Endodermal cell (in vitro differentiated cells): ENCODE results near the gene SLC4A7. TPM values are rescaled to one million over a fixed set of nuclear protein-coding genes. Genes with fewer than 3 reads are reported as not detected.
A peak's percentile ranks its signal among the peaks of the same experiment; 100 is the strongest.

Source experiments
- DNase-seq: peaks from one replicate; pipeline ENCODE4 v3.0.0-alpha.2; 2017
- H3K27ac ChIP-seq: 2 replicates; pipeline ENCODE4 v1.5.1; 2013; ENCODE audit warnings: mild to moderate bottlenecking, low read depth, low read length, moderate library complexity
- H3K27me3 ChIP-seq: 2 replicates; pipeline ENCODE4 v1.6.1; 2013; ENCODE audit warnings: mild to moderate bottlenecking, low read length, moderate library complexity; ENCODE audit not compliant: insufficient read depth, control insufficient read depth, poor library complexity, severe bottlenecking
- H3K36me3 ChIP-seq: 2 replicates; pipeline ENCODE4 v1.7.0; 2013; ENCODE audit warnings: mild to moderate bottlenecking, low read length, moderate library complexity; ENCODE audit not compliant: control insufficient read depth, insufficient read depth
- H3K4me1 ChIP-seq: one replicate; pipeline ENCODE4 v1.7.0; 2013; ENCODE audit warnings: low read length; ENCODE audit not compliant: control insufficient read depth, insufficient read depth
- H3K4me3 ChIP-seq: 2 replicates; pipeline ENCODE4 v1.5.1; 2013; ENCODE audit warnings: mild to moderate bottlenecking, low read length, moderate library complexity
- H3K9ac ChIP-seq: 2 replicates; pipeline ENCODE4 v1.6.1; 2013; ENCODE audit warnings: mild to moderate bottlenecking, low read length, moderate library complexity; ENCODE audit not compliant: poor library complexity, severe bottlenecking; ENCODE audit errors: extremely low read depth
- H3K9me3 ChIP-seq: 2 replicates; pipeline ENCODE4 v1.6.1; 2013; ENCODE audit warnings: mild to moderate bottlenecking, low read length, moderate library complexity; ENCODE audit not compliant: control insufficient read depth
- H3K27ac Mint-ChIP-seq: 2 replicates; pipeline ENCODE4 v1.8.0; 2020; ENCODE audit warnings: mixed read lengths
- H3K27me3 Mint-ChIP-seq: 2 replicates; pipeline ENCODE4 v1.8.0; 2021; ENCODE audit warnings: mild to moderate bottlenecking, mixed read lengths; ENCODE audit not compliant: insufficient read depth
- H3K36me3 Mint-ChIP-seq: 2 replicates; pipeline ENCODE4 v1.8.0; 2020; ENCODE audit warnings: low read depth, mixed read lengths
- H3K4me1 Mint-ChIP-seq: 2 replicates; pipeline ENCODE4 v1.8.0; 2020; ENCODE audit warnings: mixed read lengths
- H3K4me3 Mint-ChIP-seq: 2 replicates; pipeline ENCODE4 v1.8.0; 2020; ENCODE audit warnings: mild to moderate bottlenecking, moderate library complexity, mixed read lengths
- H3K9me3 Mint-ChIP-seq: 2 replicates; pipeline ENCODE4 v1.8.0; 2020; ENCODE audit warnings: mild to moderate bottlenecking, mixed read lengths
- WGBS, 2 experiments: methylation state at CpG; one replicate each; pipeline versions ENCODE4 v1.1.5 to v1.1.7; 2013; ENCODE audit warnings: missing lambda C conversion rate in 2 of 2, mixed read lengths in 1 of 2; ENCODE audit not compliant: insufficient coverage in 1 of 2, insufficient read length in 1 of 2; 5-methylcytosine and 5-hydroxymethylcytosine counted together
- total RNA-seq, 2 donors: library from RNA; stranded (reverse); fragmentation: NEBNext Ultra II Directional in 1 of 2; extraction: Animal tissue kit (Norgen Biotek cat#: 25700) in 1 of 2; gene quantifications; 2 replicates in 1 of 2; 3 replicates in 1 of 2; pipeline ENCODE4 v1.2.1, GENCODE V29; 2021
- TF ChIP-seq, protein P1 (sequence below): fragments of 200-600 bp; sonication (generic); conservative IDR thresholded peaks from 2 replicates; pipeline ENCODE4 v1.5.0; 2021; ENCODE audit warnings: antibody characterized with exemption, mild to moderate bottlenecking

The SLC4A7 gene
- total RNA-seq, 2 donors from 2014 or later = 58.4 to 83.8 TPM

DNA sequence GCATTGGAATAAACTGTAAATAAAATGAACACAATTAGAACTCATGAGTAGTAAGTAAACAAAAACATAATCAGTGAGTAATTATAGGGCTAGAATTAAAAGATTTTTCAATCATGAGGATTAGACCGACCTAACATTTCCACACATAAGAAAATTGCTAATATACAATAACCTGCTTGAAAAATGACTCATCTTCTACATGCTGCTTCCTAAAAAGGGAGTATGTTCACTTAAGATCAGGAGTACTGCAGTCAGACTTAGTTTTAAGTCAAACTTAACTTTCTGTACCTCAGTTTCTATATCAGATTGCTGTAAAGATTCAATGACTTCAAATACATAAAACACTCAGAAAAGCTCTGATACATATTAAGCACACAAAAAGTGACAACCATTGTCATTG is 92.4 kb downstream of the SLC4A7 start:
- Mint-ChIP-seq H3K4me3 (no peak overlapping the region), H3K9me3 (no peaks in the 10 kb centered on the region), H3K27me3 (no peaks in the 10 kb centered on the region), H3K27ac (no peak overlapping the region), H3K36me3 (peaks cover 42% of the 10 kb centered on the region), H3K4me1 (peaks cover 6% of the 10 kb centered on the region)
- no peaks in the 10 kb centered on the region for H3K4me1 ChIP-seq
- H3K27ac ChIP-seq = no peak overlapping the region
- 90 to 100% methylated on average over 1 of the region's 1 CpG for WGBS, 2 experiments
- TF ChIP-seq, protein P1, sequence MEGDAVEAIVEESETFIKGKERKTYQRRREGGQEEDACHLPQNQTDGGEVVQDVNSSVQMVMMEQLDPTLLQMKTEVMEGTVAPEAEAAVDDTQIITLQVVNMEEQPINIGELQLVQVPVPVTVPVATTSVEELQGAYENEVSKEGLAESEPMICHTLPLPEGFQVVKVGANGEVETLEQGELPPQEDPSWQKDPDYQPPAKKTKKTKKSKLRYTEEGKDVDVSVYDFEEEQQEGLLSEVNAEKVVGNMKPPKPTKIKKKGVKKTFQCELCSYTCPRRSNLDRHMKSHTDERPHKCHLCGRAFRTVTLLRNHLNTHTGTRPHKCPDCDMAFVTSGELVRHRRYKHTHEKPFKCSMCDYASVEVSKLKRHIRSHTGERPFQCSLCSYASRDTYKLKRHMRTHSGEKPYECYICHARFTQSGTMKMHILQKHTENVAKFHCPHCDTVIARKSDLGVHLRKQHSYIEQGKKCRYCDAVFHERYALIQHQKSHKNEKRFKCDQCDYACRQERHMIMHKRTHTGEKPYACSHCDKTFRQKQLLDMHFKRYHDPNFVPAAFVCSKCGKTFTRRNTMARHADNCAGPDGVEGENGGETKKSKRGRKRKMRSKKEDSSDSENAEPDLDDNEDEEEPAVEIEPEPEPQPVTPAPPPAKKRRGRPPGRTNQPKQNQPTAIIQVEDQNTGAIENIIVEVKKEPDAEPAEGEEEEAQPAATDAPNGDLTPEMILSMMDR = no peak
- no peak overlapping the region for H3K9ac ChIP-seq
- peaks cover 81% of the 10 kb centered on the region for H3K36me3 ChIP-seq
- H3K27me3 ChIP-seq = no peaks in the 10 kb centered on the region
- H3K4me3 ChIP-seq = no peak overlapping the region
- H3K9me3 ChIP-seq = no peaks in the 10 kb centered on the region
- DNase-seq = no peak

DNA sequence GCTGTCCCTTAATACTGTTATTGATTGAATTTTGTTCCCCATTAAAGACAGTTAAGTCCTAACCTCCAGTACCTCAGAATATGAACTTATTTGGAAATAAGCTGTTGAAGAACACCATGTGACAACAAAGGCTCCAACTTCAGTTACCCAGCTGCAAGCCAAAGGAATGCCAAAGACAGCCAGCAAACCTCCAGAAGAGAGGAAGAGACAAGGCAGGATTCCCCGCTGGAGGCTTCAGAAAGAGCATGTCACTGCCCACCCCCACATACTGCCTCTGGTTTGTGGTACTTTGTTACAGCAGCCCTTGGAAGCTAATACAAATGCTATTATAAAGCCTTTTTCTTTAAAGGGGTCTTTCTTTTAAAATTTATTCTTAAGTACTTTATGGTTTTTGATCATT is 96.6 kb downstream of the SLC4A7 start:
- peaks cover 83% of the 10 kb centered on the region for H3K36me3 ChIP-seq
- H3K27ac ChIP-seq = no peak overlapping the region
- peaks cover 45% of the 10 kb centered on the region for H3K36me3 Mint-ChIP-seq
- H3K9me3 Mint-ChIP-seq = no peaks in the 10 kb centered on the region
- peaks cover 6% of the 10 kb centered on the region for H3K4me1 Mint-ChIP-seq
- no peak overlapping the region for H3K4me3 ChIP-seq
- no peaks in the 10 kb centered on the region for H3K27me3 ChIP-seq
- WGBS, 2 experiments = no CpG with 5 or more reads among the region's 1 CpG
- H3K9me3 ChIP-seq = no peaks in the 10 kb centered on the region
- no peaks in the 10 kb centered on the region for H3K4me1 ChIP-seq
- TF ChIP-seq, protein P1 = no peak
- H3K27me3 Mint-ChIP-seq = no peaks in the 10 kb centered on the region
- DNase-seq = no peak
- peak overlapping the region; percentile 85 for H3K27ac Mint-ChIP-seq
- no peak overlapping the region for H3K4me3 Mint-ChIP-seq
- H3K9ac ChIP-seq = no peak overlapping the region

DNA sequence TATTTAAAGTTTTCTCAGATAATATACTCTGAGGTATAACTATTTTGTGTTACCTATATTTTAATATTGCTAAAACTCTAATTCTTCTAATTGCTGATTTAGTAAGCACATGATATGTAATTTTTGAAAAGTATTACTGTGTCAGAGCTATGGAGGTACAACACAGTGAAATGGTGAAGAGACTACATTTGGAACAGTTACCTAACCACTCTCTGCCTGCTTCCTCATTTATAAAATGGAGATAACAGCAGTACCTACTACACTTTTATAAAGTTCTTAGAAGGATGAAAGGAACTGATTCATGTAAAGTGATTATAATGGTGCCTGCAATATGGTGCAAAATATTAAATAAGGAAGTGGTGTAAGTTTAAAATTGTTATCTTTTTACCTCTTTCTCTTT is 98.7 kb downstream of the SLC4A7 start:
- Histone ChIP-seq H3K27me3 (no peaks in the 10 kb centered on the region), H3K9ac (no peak overlapping the region), H3K4me1 (no peaks in the 10 kb centered on the region), H3K27ac (no peak overlapping the region), H3K4me3 (no peak overlapping the region), H3K9me3 (no peaks in the 10 kb centered on the region), H3K36me3 (peaks cover 83% of the 10 kb centered on the region)
- Mint-ChIP-seq H3K4me3 (no peak overlapping the region), H3K27ac (no peak overlapping the region), H3K9me3 (no peaks in the 10 kb centered on the region), H3K4me1 (peaks cover 4% of the 10 kb centered on the region), H3K36me3 (peaks cover 37% of the 10 kb centered on the region), H3K27me3 (no peaks in the 10 kb centered on the region)
- no peak for DNase-seq
- TF ChIP-seq, protein P1 = no peak
